A549 (cell line): ENCODE results near the gene C1orf53. TPM values are rescaled to one million over a fixed set of nuclear protein-coding genes. Genes with fewer than 3 reads are reported as not detected.

Experiments used
- ATAC-seq, 2 experiments: fragments of 200-7000 bp in 1 of 2; fragments of >200 bp in 1 of 2; cut with Nextera tagmentation in 1 of 2; cut with Tn5 transposase in 1 of 2; 3 replicates each; pipeline versions ENCODE4 v1.8.0 to v1.9.1; 2018 to 2020; ENCODE audit warnings: mild to moderate bottlenecking in 1 of 2, moderate library complexity in 1 of 2
- CTCF ChIA-PET: fragments of 300-600 bp; sonication (Branson Sonifier 250); formaldehyde crosslinking; extraction: SDS; loops from one replicate; lab custom pipeline; 2021; ENCODE audit warnings: antibody characterized with exemption, inconsistent platforms; lab: Yijun Ruan, JAX
- POLR2A ChIA-PET: fragments of 350-600 bp; formaldehyde crosslinking; extraction: SDS; loops from one replicate; lab custom pipeline; 2021; ENCODE audit warnings: antibody characterized with exemption, inconsistent platforms; lab: Yijun Ruan, JAX
- DNase-seq, 2 experiments: peaks; one replicate each; pipeline versions ENCODE4 v3.0.0 to v3.0.0-alpha.2; 2011 to 2016; ENCODE audit warnings: low read depth in 1 of 2, low spot score in 1 of 2
- FAIRE-seq: peaks from 2 replicates; lab custom pipeline; 2011; peaks lifted over from hg19 to GRCh38; lab: Jason Lieb, UNC
- H3K27ac ChIP-seq, 2 experiments: fragments of >200 bp; sonication (Bioruptor Twin); formaldehyde crosslinking; 3 replicates each; pipeline ENCODE4 v1.5.1; 2016 to 2017
- H3K4me1 ChIP-seq: fragments of >200 bp; sonication (Bioruptor Twin); formaldehyde crosslinking; 3 replicates; pipeline ENCODE4 v1.6.1; 2016
- H3K4me2 ChIP-seq: fragments of >200 bp; sonication (Bioruptor Twin); formaldehyde crosslinking; 3 replicates; pipeline ENCODE4 v1.6.1; 2016
- H3K4me3 ChIP-seq: fragments of >200 bp; sonication (Bioruptor Twin); formaldehyde crosslinking; 3 replicates; pipeline ENCODE4 v1.5.1; 2016
- H3K9me3 ChIP-seq: fragments of >200 bp; sonication (Bioruptor Twin); formaldehyde crosslinking; 3 replicates; pipeline ENCODE4 v1.6.1; 2016
- CBX2 ChIP-seq: fragments of 200-600 bp; sonication (generic); IDR thresholded peaks from 2 replicates; pipeline ENCODE4 v1.6.1; 2016; ENCODE audit warnings: low read depth, mild to moderate bottlenecking, borderline replicate concordance
- CBX8 ChIP-seq: fragments of 200-600 bp; sonication (generic); IDR thresholded peaks from 2 replicates; pipeline ENCODE4 v1.6.1; 2016
- CHD2 ChIP-seq: fragments of 150-350 bp; IDR thresholded peaks from 2 replicates; pipeline ENCODE4 v1.6.1; 2014; ENCODE audit warnings: low read length; ENCODE audit not compliant: partially characterized antibody
- EHF ChIP-seq: fragments of 250-450 bp; sonication (Bioruptor Pico); IDR thresholded peaks from 2 replicates; pipeline ENCODE4 v1.5.0; 2020; ENCODE audit warnings: mild to moderate bottlenecking
- EP300 ChIP-seq, 2 experiments: fragments of >200 bp; sonication (Bioruptor Twin); formaldehyde crosslinking; IDR thresholded peaks; 2 replicates in 1 of 2; 3 replicates in 1 of 2; pipeline ENCODE4 v1.6.1; 2016 to 2017
- ESRRA ChIP-seq: fragments of 150-350 bp; IDR thresholded peaks from 2 replicates; pipeline ENCODE4 v1.6.1; 2014; ENCODE audit warnings: mild to moderate bottlenecking, low read length, borderline replicate concordance
- FOSB ChIP-seq: fragments of 250-450 bp; sonication (Bioruptor Pico); IDR thresholded peaks from 2 replicates; pipeline ENCODE4 v1.5.0; 2020; ENCODE audit warnings: mild to moderate bottlenecking, moderate library complexity
- FOSL2 ChIP-seq, 2 experiments: fragments of 450-650 bp in 1 of 2; fragments of >200 bp in 1 of 2; sonication (Bioruptor Twin) in 1 of 2; formaldehyde crosslinking; IDR thresholded peaks; 2 replicates each; pipeline versions ENCODE4 v1.5.0 to v1.6.1; 2016 to 2020; ENCODE audit warnings: mild to moderate bottlenecking in 1 of 2, moderate library complexity in 1 of 2
- HDAC2 ChIP-seq: fragments of 200-600 bp; sonication (generic); IDR thresholded peaks from 2 replicates; pipeline ENCODE4 v1.6.1; 2016
- HOXA7 ChIP-seq: fragments of 250-450 bp; sonication (Bioruptor Pico); IDR thresholded peaks from 2 replicates; pipeline ENCODE4 v1.5.0; 2020; ENCODE audit warnings: mild to moderate bottlenecking, moderate library complexity
- HOXB5 ChIP-seq: fragments of 250-450 bp; sonication (Bioruptor Pico); IDR thresholded peaks from 2 replicates; pipeline ENCODE4 v1.5.0; 2020; ENCODE audit warnings: mild to moderate bottlenecking, moderate library complexity
- KDM5A ChIP-seq: fragments of 200-600 bp; sonication (generic); IDR thresholded peaks from 2 replicates; pipeline ENCODE4 v1.6.1; 2016; ENCODE audit warnings: antibody characterized with exemption, mild to moderate bottlenecking
- MAFK ChIP-seq: fragments of 450-650 bp; IDR thresholded peaks from 2 replicates; pipeline ENCODE4 v1.6.1; 2014; ENCODE audit not compliant: partially characterized antibody
- MAZ ChIP-seq: fragments of 150-350 bp; IDR thresholded peaks from 2 replicates; pipeline ENCODE4 v1.6.1; 2014; ENCODE audit warnings: antibody characterized with exemption, low read depth, low read length, borderline replicate concordance
- MYC ChIP-seq: IDR thresholded peaks from 2 replicates; pipeline ENCODE4 v1.6.1; 2012; ENCODE audit warnings: mild to moderate bottlenecking, inconsistent platforms, low read length, improper control_type of control experiment, borderline replicate concordance
- PHF8 ChIP-seq: fragments of 200-600 bp; sonication (generic); IDR thresholded peaks from 2 replicates; pipeline ENCODE4 v1.6.1; 2016; ENCODE audit warnings: low read depth, mild to moderate bottlenecking, antibody characterized with exemption, moderate library complexity, borderline replicate concordance
- RAD21 ChIP-seq, 2 experiments: fragments of >200 bp in 1 of 2; sonication (Bioruptor Twin) in 1 of 2; formaldehyde crosslinking in 1 of 2; IDR thresholded peaks in 1 of 2; conservative IDR thresholded peaks in 1 of 2; 2 replicates in 1 of 2; 3 replicates in 1 of 2; pipeline ENCODE4 v1.6.1; 2012 to 2018; ENCODE audit warnings: inconsistent platforms in 1 of 2
- RARB ChIP-seq: fragments of 250-450 bp; sonication (Bioruptor Pico); IDR thresholded peaks from 2 replicates; pipeline ENCODE4 v1.8.0; 2021; ENCODE audit warnings: mild to moderate bottlenecking, moderate library complexity
- RFX5 ChIP-seq: fragments of 450-650 bp; IDR thresholded peaks from 2 replicates; pipeline ENCODE4 v1.7.1; 2014; ENCODE audit warnings: antibody characterized with exemption, mild to moderate bottlenecking, moderate library complexity
- SMC3 ChIP-seq: fragments of >200 bp; sonication (Bioruptor Twin); formaldehyde crosslinking; IDR thresholded peaks from 3 replicates; pipeline ENCODE4 v1.6.1; 2018; ENCODE audit warnings: inconsistent platforms
- SREBF2 ChIP-seq: fragments of 450-650 bp; IDR thresholded peaks from 2 replicates; pipeline ENCODE4 v1.6.1; 2014; ENCODE audit warnings: mild to moderate bottlenecking, moderate library complexity
- TFCP2L1 ChIP-seq: fragments of 250-450 bp; sonication (Bioruptor Pico); IDR thresholded peaks from 2 replicates; pipeline ENCODE4 v1.5.0; 2021; ENCODE audit warnings: mild to moderate bottlenecking
- ZC3H11A ChIP-seq: fragments of 450-650 bp; IDR thresholded peaks from 2 replicates; pipeline ENCODE4 v1.6.1; 2014; ENCODE audit warnings: antibody characterized with exemption, mild to moderate bottlenecking
- ZFP36 ChIP-seq: fragments of 450-650 bp; IDR thresholded peaks from 2 replicates; pipeline ENCODE4 v1.6.1; 2014; ENCODE audit warnings: borderline replicate concordance; ENCODE audit not compliant: partially characterized antibody
- ZSCAN20 ChIP-seq: fragments of 250-450 bp; sonication (Bioruptor Pico); IDR thresholded peaks from 2 replicates; pipeline ENCODE4 v1.8.0; 2022; ENCODE audit warnings: mild to moderate bottlenecking, moderate library complexity
- WGBS: methylation state at CpG from one replicate; pipeline ENCODE4 v1.1.6; 2017; ENCODE audit errors: missing lambda C conversion rate; 5-methylcytosine and 5-hydroxymethylcytosine counted together
- polyA plus RNA-seq, 4 experiments: library from polyadenylated mRNA; depleted of rRNA in 3 of 4; stranded (reverse); fragments of >200 nt; fragmentation: RNase III in 1 of 4; extraction: RNeasy Plus Mini Kit Qiagen cat#74134 plus additional on column Dnase treatment in 1 of 4; gene quantifications; 2 replicates in 3 of 4; 3 replicates in 1 of 4; pipeline ENCODE4 v1.2.3, GENCODE V29; 2011 to 2017
- TF ChIP-seq, protein P1 (sequence below): fragments of >200 bp; sonication (Bioruptor Twin); formaldehyde crosslinking; IDR thresholded peaks from 3 replicates; pipeline ENCODE4 v1.5.1; 2016

Gene C1orf53
- polyA plus RNA-seq, 2 of the 4 experiments (the other 2 are of a cell fraction) = 5.7 to 7.9 TPM

DNA sequence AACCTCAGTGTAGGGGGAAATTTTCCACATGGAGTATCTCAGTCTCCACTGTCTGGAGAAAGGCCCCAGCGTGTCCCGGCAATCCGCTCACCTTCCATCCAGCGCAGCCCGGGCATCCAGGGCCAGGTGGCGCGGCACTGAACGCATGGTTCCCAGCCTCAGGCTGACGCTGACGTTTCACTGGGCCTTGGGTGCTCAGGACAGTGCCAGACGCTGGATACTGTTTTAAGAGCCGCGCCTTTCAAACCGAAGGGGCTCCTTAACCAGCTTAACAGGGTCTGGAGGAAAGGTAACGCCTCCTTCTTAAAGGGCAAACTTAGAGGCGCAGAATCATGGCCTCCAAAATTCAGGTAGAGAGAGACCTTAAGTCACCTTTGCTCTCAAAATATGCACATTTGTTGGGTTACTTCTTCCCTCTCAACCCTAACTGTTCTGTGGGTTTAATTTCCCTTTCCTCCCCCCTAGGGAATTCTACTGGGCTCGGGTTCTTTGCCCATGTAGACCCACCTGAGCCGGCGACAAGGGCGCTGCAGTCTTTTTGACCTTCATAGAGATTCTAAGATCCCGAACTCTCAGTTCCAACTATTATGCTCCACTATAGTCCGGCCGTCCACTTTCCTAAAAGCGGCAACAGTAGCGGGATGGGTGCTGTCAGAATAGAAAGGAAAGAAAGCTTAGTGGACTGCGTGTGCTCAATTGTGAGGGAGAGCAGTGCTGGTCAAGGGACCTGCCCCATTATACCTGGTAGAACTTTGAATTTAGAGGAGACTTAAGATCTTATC lies 11.3 kb downstream of the C1orf53 start (continued):
- TF ChIP-seq SREBF2 (no peak), HOXB5 (CRISPR knock-in tag) (no peak), CHD2 (no peak)

DNA sequence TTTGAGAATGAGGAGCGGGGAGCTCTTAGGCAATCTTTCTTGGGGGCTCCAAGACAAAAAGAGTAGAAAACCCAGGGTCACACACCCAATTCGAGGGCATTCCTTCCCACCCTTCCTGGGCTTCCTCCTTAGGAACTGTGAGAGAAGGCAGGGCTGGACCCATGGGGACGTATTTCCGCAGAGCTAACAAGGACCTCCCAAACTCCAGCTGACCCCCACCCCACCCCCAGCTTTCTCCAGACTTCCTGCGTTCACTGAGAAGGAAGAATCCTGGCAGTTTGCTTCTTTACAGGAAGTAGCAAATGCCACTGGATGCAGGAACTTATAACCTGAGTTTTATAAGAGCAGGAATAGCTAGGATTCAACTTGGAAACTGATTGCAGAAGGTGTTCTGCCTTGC lies 12.1 kb downstream of the C1orf53 start:
- ATAC-seq (no peak), DNase-seq (no peak), FAIRE-seq (no peak)
- TF ChIP-seq TFCP2L1 (no peak), ZFP36 (no peak)
- ChIA-PET POLR2A (interaction anchor here (1.2 kb wide), 1 partner anchor 12 kb away, joined by 3 read pairs; the partner anchor contains the start of gene C1orf53), CTCF (interaction anchor here (0.8 to 5.5 kb wide), 8 partner anchors 10 to 299 kb away, joined by 3 to 45 read pairs (median 7); partner anchors contain the start of gene C1orf53)
- no peaks in the 10 kb centered on the region for H3K9me3 ChIP-seq
- peaks cover 14% of the 10 kb centered on the region; the same call in 2 of the 3 replicates for H3K4me1 ChIP-seq
- H3K4me2 ChIP-seq = no peak overlapping the region
- no peak overlapping the region for H3K4me3 ChIP-seq
- no peak overlapping the region for H3K27ac ChIP-seq
- WGBS = 73% methylated on average over 5 of the region's 5 CpGs

DNA sequence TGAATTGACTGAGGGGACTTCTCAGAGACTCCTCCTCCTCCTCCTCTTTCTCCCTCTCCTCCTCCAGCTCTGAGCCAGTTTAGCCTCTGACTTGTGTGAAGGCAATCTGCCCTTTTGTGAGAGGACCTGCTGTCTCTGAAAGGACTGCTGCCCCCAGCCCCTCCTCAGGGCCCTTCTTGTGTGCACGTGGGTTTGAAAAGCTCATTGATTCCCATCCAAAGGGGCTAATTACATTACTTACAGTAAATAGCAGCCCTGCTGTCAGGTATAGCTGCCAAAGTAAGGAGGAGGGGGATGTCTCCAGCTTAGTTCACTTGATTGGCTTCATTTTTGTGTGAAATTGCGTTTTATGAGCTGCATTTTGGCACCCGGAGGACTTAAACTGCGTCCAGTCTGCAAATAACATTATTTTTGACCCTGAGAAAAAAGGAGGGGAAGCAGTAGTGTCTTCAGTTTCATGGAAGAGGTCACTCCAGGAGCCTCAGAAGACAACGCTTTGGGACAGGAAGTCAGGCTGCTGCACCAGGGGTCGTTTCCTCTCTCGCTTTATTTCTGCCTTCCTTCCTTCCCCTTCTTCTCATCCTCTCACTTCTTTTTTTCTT lies 12.9 kb downstream of the C1orf53 start:
- POLR2A ChIA-PET = interaction anchor here (1.0 kb wide), 1 partner anchor 13 kb away, joined by 9 read pairs; the partner anchor contains the start of gene C1orf53
- H3K27ac ChIP-seq = peak overlapping the region; percentile 50 to 83; a peak in 4 of 6 replicates
- peaks cover 14% of the 10 kb centered on the region; the same call in 2 of the 3 replicates for H3K4me1 ChIP-seq
- peak overlapping the region; percentile 54 for H3K4me3 ChIP-seq
- FAIRE-seq (no peak), ATAC-seq (peak in 1 of 2 experiments; percentile 3; a peak in 3 of 6 replicates), DNase-seq (no peak)
- TF ChIP-seq RARB (CRISPR knock-in tag) = no peak
- no peak for TF ChIP-seq ZSCAN20 (CRISPR knock-in tag)
- no peak for TF ChIP-seq ESRRA
- no peak for TF ChIP-seq HOXA7 (CRISPR knock-in tag)
- TF ChIP-seq EHF (CRISPR knock-in tag) = no peak
- TF ChIP-seq SREBF2 = no peak
- no peak for TF ChIP-seq HOXB5 (CRISPR knock-in tag)
- no peak for TF ChIP-seq FOSL2 (IDR thresholded peaks at IDR 0.05)
- TF ChIP-seq FOSL2 (CRISPR knock-in tag; IDR thresholded peaks at IDR 0.05) = no peak
- TF ChIP-seq MAZ = no peak
- TF ChIP-seq KDM5A = no peak
- TF ChIP-seq PHF8 = no peak
- no peak for TF ChIP-seq HDAC2
- WGBS = 1% methylated on average over 7 of the region's 7 CpGs
- H3K9me3 ChIP-seq = no peaks in the 10 kb centered on the region
- H3K4me2 ChIP-seq = peak overlapping the region; percentile 97
- CTCF ChIA-PET = interaction anchor here (0.6 to 5.5 kb wide), 17 partner anchors 10 to 550 kb away, joined by 3 to 45 read pairs (median 4); partner anchors contain the start of gene C1orf53

DNA sequence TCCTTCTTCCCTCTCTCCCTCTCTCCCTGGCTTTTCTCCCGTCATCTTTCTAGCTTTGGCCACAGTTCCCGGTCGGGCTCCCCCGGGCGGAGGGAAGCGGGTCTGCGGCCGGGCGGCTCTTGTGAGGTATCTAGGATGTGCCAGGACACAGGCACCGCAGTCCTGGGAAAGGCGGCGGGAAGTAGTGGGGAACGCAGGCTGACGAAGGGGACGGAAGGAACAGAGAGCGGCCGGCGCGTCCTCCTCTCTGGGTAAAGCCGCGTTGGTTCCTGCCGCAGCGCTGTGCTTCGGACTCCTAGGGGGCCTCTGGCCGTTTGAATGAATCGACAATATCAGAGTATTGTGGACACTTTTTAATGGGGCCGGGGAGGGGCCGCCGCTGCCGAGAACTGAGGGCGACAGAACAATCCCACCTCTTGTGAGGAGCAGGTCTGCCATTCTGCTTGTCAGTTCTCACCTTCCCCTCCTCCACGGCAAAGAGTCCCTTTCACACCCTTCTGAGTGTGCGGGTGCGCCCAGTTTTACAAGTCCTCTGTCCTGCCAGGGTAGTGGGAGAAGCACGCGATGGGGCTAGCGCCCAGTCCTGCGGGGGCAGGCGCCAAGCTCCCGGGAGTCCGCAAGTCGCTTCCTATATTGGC lies 13.6 kb downstream of the C1orf53 start:
- peak overlapping the region; percentile 60 to 83; a peak in 5 of 6 replicates for H3K27ac ChIP-seq
- CTCF ChIA-PET = interaction anchor here (0.6 to 5.5 kb wide), 18 partner anchors 10 to 550 kb away, joined by 3 to 45 read pairs (median 4); partner anchors contain the start of gene C1orf53
- H3K4me2 ChIP-seq = peak overlapping the region; percentile 97
- H3K9me3 ChIP-seq = no peaks in the 10 kb centered on the region
- peak; percentile 82 to 85 for DNase-seq
- FAIRE-seq = no peak
- 3% methylated on average over 40 of the region's 42 CpGs for WGBS
- POLR2A ChIA-PET = interaction anchor here (1.0 kb wide), 1 partner anchor 13 kb away, joined by 9 read pairs; the partner anchor contains the start of gene C1orf53
- H3K4me3 ChIP-seq = peak overlapping the region; percentile 54
- ATAC-seq = peak; percentile 79 to 92
- H3K4me1 ChIP-seq = peaks cover 14% of the 10 kb centered on the region; the same call in 2 of the 3 replicates
- peak; percentile 42 to 53 for TF ChIP-seq RAD21 (conservative IDR thresholded peaks at IDR 0.05 in 1 of 2, IDR thresholded peaks at IDR 0.05 in 1 of 2)
- no peak for TF ChIP-seq RFX5
- no peak for TF ChIP-seq MYC
- no peak for TF ChIP-seq FOSB (CRISPR knock-in tag)
- no peak for TF ChIP-seq PHF8
- TF ChIP-seq SMC3 = peak; percentile 78
- TF ChIP-seq MAZ = no peak
- TF ChIP-seq MAFK = no peak
- no peak for TF ChIP-seq ZC3H11A
- TF ChIP-seq CBX2 = no peak
- TF ChIP-seq, protein P1, sequence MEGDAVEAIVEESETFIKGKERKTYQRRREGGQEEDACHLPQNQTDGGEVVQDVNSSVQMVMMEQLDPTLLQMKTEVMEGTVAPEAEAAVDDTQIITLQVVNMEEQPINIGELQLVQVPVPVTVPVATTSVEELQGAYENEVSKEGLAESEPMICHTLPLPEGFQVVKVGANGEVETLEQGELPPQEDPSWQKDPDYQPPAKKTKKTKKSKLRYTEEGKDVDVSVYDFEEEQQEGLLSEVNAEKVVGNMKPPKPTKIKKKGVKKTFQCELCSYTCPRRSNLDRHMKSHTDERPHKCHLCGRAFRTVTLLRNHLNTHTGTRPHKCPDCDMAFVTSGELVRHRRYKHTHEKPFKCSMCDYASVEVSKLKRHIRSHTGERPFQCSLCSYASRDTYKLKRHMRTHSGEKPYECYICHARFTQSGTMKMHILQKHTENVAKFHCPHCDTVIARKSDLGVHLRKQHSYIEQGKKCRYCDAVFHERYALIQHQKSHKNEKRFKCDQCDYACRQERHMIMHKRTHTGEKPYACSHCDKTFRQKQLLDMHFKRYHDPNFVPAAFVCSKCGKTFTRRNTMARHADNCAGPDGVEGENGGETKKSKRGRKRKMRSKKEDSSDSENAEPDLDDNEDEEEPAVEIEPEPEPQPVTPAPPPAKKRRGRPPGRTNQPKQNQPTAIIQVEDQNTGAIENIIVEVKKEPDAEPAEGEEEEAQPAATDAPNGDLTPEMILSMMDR = peak; percentile 58
- no peak for TF ChIP-seq HDAC2
- TF ChIP-seq CBX8 = no peak
- no peak for TF ChIP-seq EP300 (IDR thresholded peaks at IDR 0.05)
